LNCAP (cell line): ENCODE data around the gene CD59.
A peak's percentile ranks its signal among the peaks of the same experiment; 100 is the strongest.

ENCODE experiments used
- TF ChIP-seq, protein P1 (sequence below): fragments of 450-650 bp; IDR thresholded peaks from 2 replicates; pipeline ENCODE4 v1.5.1; 2017; ENCODE audit warnings: mild to moderate bottlenecking

Gene CD59

DNA sequence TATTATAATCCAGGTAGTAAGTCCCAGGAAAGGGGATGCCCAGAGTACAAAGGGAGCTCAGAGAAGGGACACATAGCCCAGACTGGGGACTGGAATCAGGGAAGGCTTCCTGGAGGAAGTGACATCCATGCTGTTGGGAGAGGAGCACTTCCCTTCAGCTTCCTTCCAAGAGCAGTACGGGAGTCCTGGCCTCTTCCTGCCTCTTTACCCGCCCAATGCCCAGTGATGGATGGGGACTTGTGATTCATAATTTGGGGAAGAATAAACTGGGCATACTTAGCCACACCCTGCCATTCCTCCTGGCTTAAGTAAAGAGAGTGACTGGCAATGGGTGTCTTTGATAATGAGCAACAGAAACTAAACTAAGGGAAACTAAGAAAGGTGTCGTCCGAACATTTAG, 47.1 kb downstream of the CD59 start:
- TF ChIP-seq, protein P1, sequence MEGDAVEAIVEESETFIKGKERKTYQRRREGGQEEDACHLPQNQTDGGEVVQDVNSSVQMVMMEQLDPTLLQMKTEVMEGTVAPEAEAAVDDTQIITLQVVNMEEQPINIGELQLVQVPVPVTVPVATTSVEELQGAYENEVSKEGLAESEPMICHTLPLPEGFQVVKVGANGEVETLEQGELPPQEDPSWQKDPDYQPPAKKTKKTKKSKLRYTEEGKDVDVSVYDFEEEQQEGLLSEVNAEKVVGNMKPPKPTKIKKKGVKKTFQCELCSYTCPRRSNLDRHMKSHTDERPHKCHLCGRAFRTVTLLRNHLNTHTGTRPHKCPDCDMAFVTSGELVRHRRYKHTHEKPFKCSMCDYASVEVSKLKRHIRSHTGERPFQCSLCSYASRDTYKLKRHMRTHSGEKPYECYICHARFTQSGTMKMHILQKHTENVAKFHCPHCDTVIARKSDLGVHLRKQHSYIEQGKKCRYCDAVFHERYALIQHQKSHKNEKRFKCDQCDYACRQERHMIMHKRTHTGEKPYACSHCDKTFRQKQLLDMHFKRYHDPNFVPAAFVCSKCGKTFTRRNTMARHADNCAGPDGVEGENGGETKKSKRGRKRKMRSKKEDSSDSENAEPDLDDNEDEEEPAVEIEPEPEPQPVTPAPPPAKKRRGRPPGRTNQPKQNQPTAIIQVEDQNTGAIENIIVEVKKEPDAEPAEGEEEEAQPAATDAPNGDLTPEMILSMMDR: no peak

DNA sequence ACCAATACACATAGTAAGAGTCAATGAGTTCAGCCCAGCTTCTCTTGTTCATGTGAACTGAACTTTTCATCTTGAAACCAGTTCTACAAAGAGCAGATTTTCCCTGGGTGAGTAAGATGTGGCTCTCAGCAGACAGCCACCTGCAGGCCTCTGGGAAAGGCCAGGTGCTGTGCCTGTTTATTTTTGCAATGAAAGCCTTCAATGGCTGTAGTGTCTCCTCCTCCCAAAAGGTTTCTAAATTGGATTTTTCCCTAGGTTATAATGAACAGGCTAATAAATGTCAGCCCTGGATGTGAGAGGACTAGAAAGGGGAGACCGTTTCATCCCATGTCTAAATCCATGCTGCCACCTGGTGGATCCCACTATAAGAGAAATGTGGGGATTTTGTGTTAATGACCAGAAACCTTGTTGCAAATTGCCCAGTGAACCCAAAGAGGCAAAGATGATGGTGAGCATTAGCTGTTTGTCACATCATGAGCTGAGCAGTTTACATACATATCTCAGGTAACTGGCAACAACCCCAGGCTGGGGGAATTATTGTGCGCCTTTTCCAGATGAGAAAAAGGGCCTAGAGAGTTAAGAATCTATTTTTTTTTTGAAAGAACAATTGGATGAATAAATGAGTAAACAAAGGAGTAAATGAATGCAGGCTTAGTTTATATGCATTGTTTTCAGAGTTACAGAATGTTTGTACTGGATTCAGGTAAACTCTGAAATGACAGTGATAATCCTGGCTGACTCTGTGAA, 48.3 kb downstream of the CD59 start:
- TF ChIP-seq, protein P1: peak; percentile 61

DNA sequence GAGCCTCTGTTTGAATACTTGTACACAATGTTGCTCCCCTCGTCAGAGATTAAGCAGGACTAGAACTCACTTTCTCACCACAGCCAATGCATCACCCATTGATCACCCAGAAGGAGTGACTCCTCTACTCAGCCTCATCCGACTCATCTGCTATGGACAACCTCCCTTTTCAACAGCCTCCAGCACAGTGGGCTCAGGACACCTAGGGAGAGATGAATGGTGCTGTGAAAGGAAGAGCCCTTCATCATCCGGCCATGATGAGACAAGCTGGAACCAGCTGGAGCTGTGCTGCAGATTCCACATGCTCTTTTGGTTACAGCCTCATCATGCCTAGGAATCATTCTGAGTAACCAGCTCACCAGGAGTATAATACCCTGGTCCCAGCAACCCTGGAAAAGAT, 51.1 kb downstream of the CD59 start:
- TF ChIP-seq, protein P1: no peak

DNA sequence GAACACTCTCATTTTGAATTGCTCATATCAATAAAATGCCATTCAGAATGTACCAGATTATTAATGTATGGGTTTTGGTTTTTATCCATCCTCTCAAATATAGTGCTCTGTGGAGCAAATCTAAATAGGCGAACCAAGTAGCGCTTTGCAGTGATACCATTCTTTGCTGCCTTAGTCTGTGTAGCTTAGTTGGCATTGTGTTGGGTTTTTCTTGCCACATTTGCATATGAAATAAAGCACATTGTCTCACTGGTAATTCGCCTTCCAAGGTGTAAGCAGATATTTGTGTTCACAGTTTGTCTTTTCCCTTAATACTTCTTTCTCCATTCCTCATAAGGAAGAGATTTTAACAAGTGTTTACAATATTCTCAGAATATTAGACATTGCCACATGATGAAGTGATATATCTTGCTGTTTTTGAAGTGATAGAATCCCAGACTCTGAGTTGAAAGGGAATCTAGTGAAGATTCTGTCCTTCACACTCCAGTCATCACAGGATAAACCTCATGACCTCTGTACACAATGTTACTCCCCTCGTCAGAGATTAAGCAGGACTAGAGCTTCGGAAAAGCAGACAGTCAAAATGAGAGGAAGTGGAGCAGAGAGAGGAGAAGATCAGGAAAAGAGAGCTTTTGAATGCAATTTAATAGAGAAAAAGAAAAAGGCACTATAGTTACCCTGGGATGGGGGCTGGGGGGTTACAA, 52.1 kb downstream of the CD59 start:
- TF ChIP-seq, protein P1: no peak

DNA sequence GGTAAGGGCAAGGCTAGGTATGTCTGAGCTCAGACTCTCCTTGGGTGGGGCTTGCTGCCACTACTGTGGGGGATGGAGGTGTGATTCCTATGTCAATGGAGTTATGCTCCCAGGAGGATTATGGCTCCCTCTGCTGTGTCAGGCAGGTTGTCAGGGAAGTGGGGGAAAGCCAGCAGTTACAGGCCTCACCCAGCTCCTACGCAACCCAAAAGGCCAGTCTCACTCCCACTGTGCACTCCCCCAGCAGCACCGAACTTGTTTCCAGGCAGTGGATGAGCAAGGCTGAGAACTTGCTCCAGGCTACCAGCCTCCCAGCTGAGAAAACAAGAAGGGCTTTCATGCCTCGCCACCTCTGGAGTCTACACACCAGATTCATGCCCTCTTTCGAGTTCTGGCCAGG, 53.8 kb downstream of the CD59 start:
- TF ChIP-seq, protein P1: no peak

DNA sequence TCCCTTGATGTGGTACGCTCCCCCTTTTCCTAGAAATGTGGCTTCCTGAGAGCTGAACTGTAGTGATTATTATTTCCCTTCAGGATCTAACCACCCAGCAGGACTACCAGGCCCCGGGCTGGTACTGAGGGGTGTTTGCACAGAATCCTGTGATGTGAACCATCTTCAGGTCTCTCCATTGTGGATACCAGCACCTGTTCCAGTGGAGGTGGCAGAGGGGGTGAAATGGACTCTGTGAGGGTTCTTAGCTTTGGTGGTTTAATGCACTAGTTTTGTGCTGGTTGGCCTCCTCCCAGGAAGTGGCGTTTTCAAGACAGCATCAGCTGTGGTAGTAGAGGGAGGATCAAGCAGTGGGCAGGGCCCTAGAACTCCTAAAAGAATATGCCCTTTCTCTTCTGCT, 54.2 kb downstream of the CD59 start:
- TF ChIP-seq, protein P1: no peak

DNA sequence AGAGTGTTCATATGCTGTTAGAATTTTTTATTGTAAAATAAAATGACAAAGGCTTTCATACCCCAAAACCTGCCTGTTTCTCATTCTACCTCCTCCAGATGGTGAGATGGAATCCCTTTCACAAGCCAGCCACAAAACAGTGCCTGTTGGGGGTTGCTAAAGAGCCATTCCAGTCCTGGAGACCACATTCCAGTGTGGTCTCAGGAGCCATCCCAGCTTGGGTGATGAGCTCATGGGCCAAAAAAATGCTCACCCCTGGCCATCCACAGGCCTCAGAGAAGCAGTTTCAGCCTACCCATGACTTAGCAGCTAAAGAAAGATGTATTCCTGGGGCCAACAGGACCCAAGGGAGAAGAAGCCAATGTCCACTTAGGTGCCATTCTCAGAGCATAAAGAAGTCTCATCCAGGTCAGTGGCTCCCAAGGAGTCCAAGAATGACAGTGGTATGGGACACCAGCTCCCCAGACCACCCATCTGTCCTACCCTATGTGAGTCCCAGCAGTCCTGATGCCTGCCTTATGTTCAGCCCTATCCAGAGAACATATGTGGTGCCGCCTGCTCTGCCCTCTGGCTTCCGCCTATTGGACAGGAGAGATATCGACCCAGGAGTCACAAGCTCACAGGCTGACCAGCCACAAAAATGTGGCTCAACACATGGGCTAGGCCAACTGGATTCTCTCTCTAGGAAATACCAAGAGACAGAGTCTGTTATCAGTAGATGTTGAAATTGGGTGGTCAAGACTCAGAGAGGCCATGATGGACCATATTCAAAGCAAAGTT, 62.0 kb downstream of the CD59 start:
- TF ChIP-seq, protein P1: no peak
